Astrocyte (in vitro differentiated cells and primary cell): ENCODE data around the gene ATXN1. TPM values are rescaled to one million over a fixed set of nuclear protein-coding genes. Genes with fewer than 3 reads are reported as not detected.

Source experiments
- DNase-seq: peaks from one replicate; pipeline ENCODE4 v3.0.0-alpha.2; 2010; ENCODE audit warnings: low read depth
- FAIRE-seq: peaks from 2 replicates; lab custom pipeline; 2011; peaks lifted over from hg19 to GRCh38; lab: Jason Lieb, UNC
- H2AFZ ChIP-seq: 2 replicates; pipeline ENCODE4 v1.6.0; 2012; ENCODE audit warnings: low read depth, low read length, inconsistent platforms
- H3K27ac ChIP-seq: 2 replicates; pipeline ENCODE4 v1.5.1; 2011; ENCODE audit warnings: low read depth, low read length, inconsistent platforms
- H3K27me3 ChIP-seq: 2 replicates; pipeline ENCODE4 v1.6.0; 2011; ENCODE audit warnings: low read length, inconsistent platforms; ENCODE audit not compliant: insufficient read depth
- H3K36me3 ChIP-seq: 2 replicates; pipeline ENCODE4 v1.5.1; 2011; ENCODE audit warnings: low read length, inconsistent platforms; ENCODE audit not compliant: insufficient read depth
- H3K4me1 ChIP-seq: 2 replicates; pipeline ENCODE4 v1.5.1; 2011; ENCODE audit warnings: low read length, inconsistent platforms; ENCODE audit not compliant: insufficient read depth
- H3K4me2 ChIP-seq: 2 replicates; pipeline ENCODE4 v1.6.0; 2012; ENCODE audit warnings: low read length, inconsistent platforms
- H3K4me3 ChIP-seq: 2 replicates; pipeline ENCODE4 v1.5.1; 2011; ENCODE audit warnings: low read depth, mild to moderate bottlenecking, low read length, inconsistent platforms; ENCODE audit not compliant: insufficient read depth
- H3K79me2 ChIP-seq: 2 replicates; pipeline ENCODE4 v1.6.0; 2012; ENCODE audit warnings: mild to moderate bottlenecking, low read length, inconsistent platforms; ENCODE audit not compliant: insufficient read depth
- H3K9ac ChIP-seq: 2 replicates; pipeline ENCODE4 v1.6.0; 2012; ENCODE audit warnings: mild to moderate bottlenecking, low read length, inconsistent platforms
- H3K9me3 ChIP-seq: 2 replicates; pipeline ENCODE4 v1.5.1; 2012; ENCODE audit warnings: low read depth, mild to moderate bottlenecking, low read length, inconsistent platforms; ENCODE audit not compliant: insufficient read depth
- H4K20me1 ChIP-seq: 2 replicates; pipeline ENCODE4 v1.6.0; 2012; ENCODE audit warnings: low read length, inconsistent platforms; ENCODE audit not compliant: insufficient read depth
- H3K27ac Mint-ChIP-seq: one replicate; pipeline ENCODE4 v1.8.0; 2021; ENCODE audit warnings: mild to moderate bottlenecking, mixed read lengths; ENCODE audit not compliant: unreplicated experiment
- H3K27me3 Mint-ChIP-seq: one replicate; pipeline ENCODE4 v1.8.0; 2021; ENCODE audit warnings: low read depth, mixed read lengths; ENCODE audit not compliant: unreplicated experiment
- H3K36me3 Mint-ChIP-seq: one replicate; pipeline ENCODE4 v1.8.0; 2021; ENCODE audit warnings: low read depth, mixed read lengths; ENCODE audit not compliant: unreplicated experiment
- H3K4me1 Mint-ChIP-seq: one replicate; pipeline ENCODE4 v1.8.0; 2021; ENCODE audit warnings: low read depth, mixed read lengths; ENCODE audit not compliant: unreplicated experiment
- H3K4me3 Mint-ChIP-seq: one replicate; pipeline ENCODE4 v1.8.0; 2021; ENCODE audit warnings: mild to moderate bottlenecking, moderate library complexity, mixed read lengths; ENCODE audit not compliant: unreplicated experiment
- H3K9me3 Mint-ChIP-seq: one replicate; pipeline ENCODE4 v1.8.0; 2021; ENCODE audit warnings: mild to moderate bottlenecking, mixed read lengths; ENCODE audit not compliant: unreplicated experiment
- EZH2 ChIP-seq: IDR thresholded peaks from 2 replicates; pipeline ENCODE4 v1.6.1; 2012; ENCODE audit warnings: mild to moderate bottlenecking, low read length, inconsistent platforms; ENCODE audit not compliant: insufficient read depth
- total RNA-seq: library from RNA; stranded (reverse); gene quantifications from 2 replicates; pipeline ENCODE4 v1.2.1, GENCODE V29; 2021
- TF ChIP-seq, protein P1 (sequence below): IDR thresholded peaks from 2 replicates; pipeline ENCODE4 v1.5.1; 2011; ENCODE audit warnings: low read depth, mild to moderate bottlenecking, inconsistent platforms, low read length, moderate library complexity; ENCODE audit not compliant: insufficient read depth

ATXN1 gene
- total RNA-seq, 1 donor from 2014 or later: 70.9 TPM

DNA sequence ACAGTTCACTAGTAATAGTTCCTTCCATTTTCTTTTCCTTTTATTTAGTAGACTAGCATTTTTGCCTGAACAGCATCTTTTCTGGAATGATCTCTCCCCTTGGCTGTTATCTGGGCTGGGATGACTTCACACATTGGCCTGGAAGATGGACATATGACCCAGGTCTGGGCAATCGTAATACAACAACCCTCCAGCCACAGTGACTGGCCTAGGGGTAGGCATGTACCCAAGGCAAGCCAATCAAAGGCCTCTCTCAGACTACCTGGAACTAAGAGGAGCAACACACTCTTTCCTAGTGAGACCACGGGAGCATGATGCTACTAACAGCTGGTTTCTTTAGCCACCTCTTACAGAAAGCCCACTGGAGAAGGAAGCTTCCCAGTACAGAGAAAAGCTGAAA, 270.6 kb downstream of the ATXN1 start:
- Histone ChIP-seq H2AFZ (no peak overlapping the region), H3K4me3 (no peak overlapping the region), H3K27me3 (no peaks in the 10 kb centered on the region), H3K27ac (no peak overlapping the region), H3K9me3 (no peaks in the 10 kb centered on the region), H3K9ac (no peak overlapping the region), H3K36me3 (no peaks in the 10 kb centered on the region), H3K4me2 (no peak overlapping the region), H3K79me2 (peaks cover 18% of the 10 kb centered on the region), H3K4me1 (peaks cover 7% of the 10 kb centered on the region), H4K20me1 (peaks cover 55% of the 10 kb centered on the region)
- no peak for TF ChIP-seq EZH2
- TF ChIP-seq, protein P1, sequence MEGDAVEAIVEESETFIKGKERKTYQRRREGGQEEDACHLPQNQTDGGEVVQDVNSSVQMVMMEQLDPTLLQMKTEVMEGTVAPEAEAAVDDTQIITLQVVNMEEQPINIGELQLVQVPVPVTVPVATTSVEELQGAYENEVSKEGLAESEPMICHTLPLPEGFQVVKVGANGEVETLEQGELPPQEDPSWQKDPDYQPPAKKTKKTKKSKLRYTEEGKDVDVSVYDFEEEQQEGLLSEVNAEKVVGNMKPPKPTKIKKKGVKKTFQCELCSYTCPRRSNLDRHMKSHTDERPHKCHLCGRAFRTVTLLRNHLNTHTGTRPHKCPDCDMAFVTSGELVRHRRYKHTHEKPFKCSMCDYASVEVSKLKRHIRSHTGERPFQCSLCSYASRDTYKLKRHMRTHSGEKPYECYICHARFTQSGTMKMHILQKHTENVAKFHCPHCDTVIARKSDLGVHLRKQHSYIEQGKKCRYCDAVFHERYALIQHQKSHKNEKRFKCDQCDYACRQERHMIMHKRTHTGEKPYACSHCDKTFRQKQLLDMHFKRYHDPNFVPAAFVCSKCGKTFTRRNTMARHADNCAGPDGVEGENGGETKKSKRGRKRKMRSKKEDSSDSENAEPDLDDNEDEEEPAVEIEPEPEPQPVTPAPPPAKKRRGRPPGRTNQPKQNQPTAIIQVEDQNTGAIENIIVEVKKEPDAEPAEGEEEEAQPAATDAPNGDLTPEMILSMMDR: no peak
- Mint-ChIP-seq H3K27ac (no peak overlapping the region), H3K9me3 (no peaks in the 10 kb centered on the region), H3K4me1 (peaks cover 23% of the 10 kb centered on the region), H3K36me3 (peaks cover 10% of the 10 kb centered on the region), H3K27me3 (no peaks in the 10 kb centered on the region), H3K4me3 (no peak overlapping the region)
- DNase-seq: no peak
- FAIRE-seq: no peak

DNA sequence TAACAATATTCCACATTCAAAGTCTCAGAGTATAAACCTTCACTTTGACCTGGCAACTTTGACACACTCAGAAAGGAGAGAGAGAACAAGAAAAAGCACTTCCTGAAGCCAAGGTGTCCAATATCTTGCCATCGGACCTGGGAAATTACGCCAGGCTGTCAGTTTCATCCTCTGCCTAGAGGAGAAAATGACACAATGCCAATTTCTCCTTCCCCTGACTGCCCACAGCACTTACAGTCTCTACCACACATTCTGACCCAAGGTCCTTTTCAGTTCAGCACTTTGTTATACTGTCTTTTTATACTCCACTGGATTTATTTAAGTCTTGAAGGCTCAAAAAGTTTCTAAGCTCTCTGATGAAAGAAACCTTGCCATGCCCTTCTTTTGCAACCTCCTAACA, 272.4 kb downstream of the ATXN1 start:
- no peaks in the 10 kb centered on the region for H3K9me3 Mint-ChIP-seq
- H3K27ac Mint-ChIP-seq: no peak overlapping the region

More for the DNA sequence above, 272.4 kb downstream of the ATXN1 start:
- TF ChIP-seq, protein P1: no peak
- no peak for TF ChIP-seq EZH2
- H3K4me3 ChIP-seq: no peak overlapping the region
- H3K79me2 ChIP-seq: peaks cover 18% of the 10 kb centered on the region
- no peak overlapping the region for H3K4me3 Mint-ChIP-seq
- H4K20me1 ChIP-seq: peaks cover 46% of the 10 kb centered on the region
- H3K9ac ChIP-seq: no peak overlapping the region
- H3K36me3 ChIP-seq: no peaks in the 10 kb centered on the region
- no peak for DNase-seq
- no peak overlapping the region for H3K27ac ChIP-seq
- H3K9me3 ChIP-seq: no peaks in the 10 kb centered on the region
- FAIRE-seq: peak; percentile 9
- no peak overlapping the region for H2AFZ ChIP-seq
- peaks cover 13% of the 10 kb centered on the region for H3K4me1 Mint-ChIP-seq
- no peaks in the 10 kb centered on the region for H3K27me3 Mint-ChIP-seq
- H3K27me3 ChIP-seq: no peaks in the 10 kb centered on the region
- H3K36me3 Mint-ChIP-seq: peaks cover 12% of the 10 kb centered on the region
- H3K4me2 ChIP-seq: no peak overlapping the region
- H3K4me1 ChIP-seq: no peaks in the 10 kb centered on the region
